PC-3 (cell line): ENCODE measurements around the gene IFT81. TPM values are rescaled to one million over a fixed set of nuclear protein-coding genes. Genes with fewer than 3 reads are reported as not detected.
"Not testable (repeated sequence)": the region's sequence is repeated elsewhere in the genome, so short reads cannot be mapped to it uniquely, and the experiment has no call there.

Source experiments
- ATAC-seq: fragments of 200-7000 bp; cut with Tn5 transposase; 2 replicates; pipeline ENCODE4 v1.9.1; 2020; ENCODE audit warnings: mild to moderate bottlenecking, moderate library complexity
- BruUV-seq: library from RNA; stranded (reverse); fragments of 400-500 nt; replicated peaks from 2 replicates; lab custom pipeline; 2021; lab: Mats Ljungman, UMichigan
- CTCF ChIA-PET: fragments of 300-600 bp; sonication (Branson Sonifier 250); formaldehyde crosslinking; loops from one replicate; lab custom pipeline; 2022; ENCODE audit warnings: antibody characterized with exemption; lab: Charles Lee
- POLR2A ChIA-PET: fragments of 300-600 bp; sonication (Branson Sonifier 250); formaldehyde crosslinking; loops from one replicate; lab custom pipeline; 2022; ENCODE audit warnings: antibody characterized with exemption; ENCODE audit not compliant: unreplicated experiment; lab: Charles Lee
- DNase-seq: peaks from one replicate; pipeline ENCODE4 v3.0.0-alpha.2; 2015
- H2AFZ ChIP-seq: fragments of 300-600 bp; sonication (generic); 2 replicates; pipeline ENCODE4 v1.6.0; 2016; ENCODE audit warnings: antibody characterized with exemption, low read length
- H3F3A ChIP-seq: fragments of 300-600 bp; sonication (generic); one replicate; pipeline ENCODE4 v1.6.0; 2017; ENCODE audit warnings: antibody characterized with exemption, low read length, control low read depth, mild to moderate bottlenecking; ENCODE audit not compliant: unreplicated experiment
- H3K27ac ChIP-seq: fragments of 300-600 bp; sonication (generic); 2 replicates; pipeline ENCODE4 v1.5.1; 2016; ENCODE audit warnings: mild to moderate bottlenecking, low read length
- H3K27me3 ChIP-seq: fragments of 300-600 bp; sonication (generic); 2 replicates; pipeline ENCODE4 v1.6.1; 2016; ENCODE audit warnings: low read length, mixed read lengths
- H3K36me3 ChIP-seq: fragments of 300-600 bp; sonication (generic); 2 replicates; pipeline ENCODE4 v1.6.1; 2016; ENCODE audit warnings: low read depth, mixed run types, low read length, mixed read lengths
- H3K4me1 ChIP-seq: fragments of 300-600 bp; sonication (generic); 2 replicates; pipeline ENCODE4 v1.5.1; 2016; ENCODE audit warnings: low read length; ENCODE audit not compliant: insufficient read depth
- H3K4me2 ChIP-seq: fragments of 300-600 bp; sonication (generic); 2 replicates; pipeline ENCODE4 v1.6.0; 2016; ENCODE audit warnings: low read length
- H3K4me3 ChIP-seq: fragments of 300-600 bp; sonication (generic); 2 replicates; pipeline ENCODE4 v1.5.1; 2016; ENCODE audit warnings: mild to moderate bottlenecking, low read length, mixed read lengths
- H3K79me2 ChIP-seq: fragments of 300-600 bp; sonication (generic); 2 replicates; pipeline ENCODE4 v1.6.1; 2017; ENCODE audit warnings: low read length, mixed read lengths
- H3K9ac ChIP-seq: fragments of 300-600 bp; sonication (generic); 2 replicates; pipeline ENCODE4 v1.6.0; 2016; ENCODE audit warnings: mild to moderate bottlenecking, low read length
- H3K9me2 ChIP-seq: fragments of 300-600 bp; sonication (generic); replicated peaks from 2 replicates; pipeline ENCODE4 v1.6.1; 2016; ENCODE audit warnings: mixed run types, low read length, mixed read lengths
- H3K9me3 ChIP-seq: fragments of 300-600 bp; sonication (generic); 2 replicates; pipeline ENCODE4 v1.6.1; 2016; ENCODE audit warnings: low read length, mixed read lengths
- H4K20me1 ChIP-seq: fragments of 300-600 bp; sonication (generic); 2 replicates; pipeline ENCODE4 v1.6.1; 2016; ENCODE audit warnings: low read length, mixed read lengths
- CTCF ChIP-seq: fragments of 300-600 bp; sonication (generic); conservative IDR thresholded peaks from 2 replicates; pipeline ENCODE4 v1.5.1; 2017; ENCODE audit warnings: antibody characterized with exemption, low read depth, mild to moderate bottlenecking, low read length
- EZH2 ChIP-seq: fragments of 300-600 bp; sonication (generic); IDR thresholded peaks from one replicate; pipeline ENCODE4 v1.6.1; 2017; ENCODE audit warnings: antibody characterized with exemption, mild to moderate bottlenecking, low read length; ENCODE audit not compliant: unreplicated experiment
- EZH2phosphoT487 ChIP-seq: fragments of 300-600 bp; sonication (generic); IDR thresholded peaks from 2 replicates; pipeline ENCODE4 v1.6.1; 2018; ENCODE audit warnings: mild to moderate bottlenecking, antibody characterized with exemption, low read length, borderline replicate concordance
- intact Hi-C: fragments of 100-400 bp; cut with micrococcal nuclease; formaldehyde crosslinking; loops from 2 replicates; pipeline ENCODE4 v1.9.0; 2023
- total RNA-seq: library from RNA; depleted of rRNA; stranded (reverse); fragments of >200 nt; gene quantifications from 2 replicates; pipeline ENCODE4 v1.2.3, GENCODE V29; 2014

The IFT81 gene
- total RNA-seq, 1 experiment from 2014 or later, result 10.1 TPM

GRCh38 chr12:110115675-110116074 is 8.5 kb upstream of the IFT81 start:
- no peak overlapping the region for H3K4me3 ChIP-seq
- no peak overlapping the region for H3K4me2 ChIP-seq
- H3K9me2 ChIP-seq, result no peaks in the 10 kb centered on the region
- no peak for TF ChIP-seq EZH2phosphoT487
- TF ChIP-seq CTCF, result no peak
- no peak for TF ChIP-seq EZH2
- no peak overlapping the region for H3K9ac ChIP-seq
- no peaks in the 10 kb centered on the region for H3K9me3 ChIP-seq
- H3K79me2 ChIP-seq, result no peaks in the 10 kb centered on the region
- no TSS peak for BruUV-seq
- intact Hi-C loops, result no loop called here
- DNase-seq (no peak), ATAC-seq (no peak; the same call in 1 of the 2 replicates)
- POLR2A ChIA-PET, result interaction anchor here (0.6 kb wide), 1 partner anchor 329 kb away, joined by 3 read pairs; no protein-coding TSS in a partner anchor
- H3K4me1 ChIP-seq, result no peaks in the 10 kb centered on the region
- CTCF ChIA-PET, result no interaction called here
- H2AFZ ChIP-seq, result no peak overlapping the region
- H3K27ac ChIP-seq, result no peak overlapping the region
- H3K36me3 ChIP-seq, result no peaks in the 10 kb centered on the region
- H3F3A ChIP-seq, result no peaks in the 10 kb centered on the region
- no peaks in the 10 kb centered on the region for H3K27me3 ChIP-seq
- no peaks in the 10 kb centered on the region for H4K20me1 ChIP-seq

- ChIA-PET CTCF (interaction anchor here (0.7 kb wide), 1 partner anchor 12 kb away, joined by 4 read pairs; no protein-coding TSS in a partner anchor), POLR2A (no interaction called here)
- no peaks in the 10 kb centered on the region for H3K4me1 ChIP-seq
- H3K9ac ChIP-seq, result no peak overlapping the region
- TF ChIP-seq EZH2phosphoT487 (no peak), CTCF (no peak), EZH2 (no peak)
- no peaks in the 10 kb centered on the region for H4K20me1 ChIP-seq
- no peak overlapping the region for H3K27ac ChIP-seq
- ATAC-seq, result no peak
- intact Hi-C loops, result no loop called here
- H3F3A ChIP-seq, result no peaks in the 10 kb centered on the region
- no peaks in the 10 kb centered on the region for H3K36me3 ChIP-seq
- DNase-seq, result no peak
- H2AFZ ChIP-seq, result no peak overlapping the region
- H3K4me3 ChIP-seq, result no peak overlapping the region
- H3K79me2 ChIP-seq, result no peaks in the 10 kb centered on the region
- H3K4me2 ChIP-seq, result no peak overlapping the region
- H3K9me2 ChIP-seq, result no peaks in the 10 kb centered on the region
- H3K9me3 ChIP-seq, result no peaks in the 10 kb centered on the region
- H3K27me3 ChIP-seq, result no peaks in the 10 kb centered on the region
- no TSS peak for BruUV-seq
Observed at GRCh38 chr12:110116623-110117022, 7.5 kb upstream of the IFT81 start.

- intact Hi-C loops, H3K27ac ChIP-seq, H4K20me1 ChIP-seq, H2AFZ ChIP-seq, DNase-seq, POLR2A ChIA-PET, H3K9me2 ChIP-seq, ATAC-seq, H3K4me3 ChIP-seq, H3F3A ChIP-seq, H3K27me3 ChIP-seq, H3K9me3 ChIP-seq, BruUV-seq, H3K79me2 ChIP-seq, H3K4me1 ChIP-seq, H3K4me2 ChIP-seq, H3K9ac ChIP-seq, H3K36me3 ChIP-seq, CTCF ChIA-PET: not testable (repeated sequence)
Observed at GRCh38 chr12:110117210-110117609, 6.9 kb upstream of the IFT81 start.
